DND-41 (cell line): ENCODE data around the gene TGM4.

ENCODE experiments used
- CTCF ChIP-seq: IDR thresholded peaks from 2 replicates; pipeline ENCODE4 v1.5.1; 2012; ENCODE audit warnings: borderline replicate concordance, low read length, moderate library complexity, mild to moderate bottlenecking; ENCODE audit not compliant: poor library complexity, severe bottlenecking; ENCODE audit errors: extremely low read depth
- EZH2 ChIP-seq: IDR thresholded peaks from 3 replicates; pipeline ENCODE4 v1.6.1; 2012; ENCODE audit warnings: borderline replicate concordance, low read depth, mild to moderate bottlenecking, moderate library complexity, low read length, inconsistent platforms; ENCODE audit not compliant: severe bottlenecking

- TF ChIP-seq CTCF (no peak), EZH2 (no peak)
These were observed 11.2 kb downstream of the TGM4 start for GRCh38 chr3:44885618-44886017.
